ENCODE data around the gene ERMARD. TPM values are rescaled to one million over a fixed set of nuclear protein-coding genes. Genes with fewer than 3 reads are reported as not detected.

ERMARD gene
- total RNA-seq, 1 experiment from 2014 or later = 13.6 TPM

- no peaks in the 10 kb centered on the region for H3K27me3 ChIP-seq (ENCODE audit: insufficient read depth, low read length)
- H3K18ac ChIP-seq (ENCODE audit: insufficient read length, low read depth, low read length) = no peak overlapping the region
- no peak overlapping the region for H4K5ac ChIP-seq (ENCODE audit: insufficient read length, low read depth, low read length)
- H3K4me1 Mint-ChIP-seq = peaks cover 24 to 27% of the 10 kb centered on the region in 2 experiments
- H2AK5ac ChIP-seq (ENCODE audit: insufficient read length, low read length) = no peak overlapping the region
- no peaks in the 10 kb centered on the region for H4K20me1 ChIP-seq (ENCODE audit: control insufficient read depth, insufficient read depth, insufficient read length)
- H2AFZ ChIP-seq (ENCODE audit: low read length) = no peak overlapping the region
- H3K56ac ChIP-seq (ENCODE audit: insufficient read length, low read depth, low read length) = no peak overlapping the region
- WGBS (ENCODE audit: extremely low coverage, insufficient read length, low lambda C conversion rate) = no CpG with 5 or more reads among the region's 22 CpGs
- peak overlapping the region; percentile 73 for H3K9ac ChIP-seq (ENCODE audit: extremely low read depth, insufficient read length, low read length)
- H3K79me1 ChIP-seq (ENCODE audit: insufficient read depth, low read depth, low read length, poor library complexity, severe bottlenecking) = no peaks in the 10 kb centered on the region
- peaks cover 18% of the 10 kb centered on the region for H3K23me2 ChIP-seq (ENCODE audit: insufficient read length, low read depth, low read length, poor library complexity, severe bottlenecking)
- H3K23ac ChIP-seq (ENCODE audit: insufficient read length, low read depth, low read length) = no peak overlapping the region
- TF ChIP-seq CTCF (conservative IDR thresholded peaks at IDR 0.05) = no peak
- peak overlapping the region in 1 of 3 experiments; percentile 19; a peak in 2 of 7 replicates for H3K27ac Mint-ChIP-seq
- no peak overlapping the region for H2BK20ac ChIP-seq (ENCODE audit: low read depth, low read length, poor library complexity, severe bottlenecking)
- H3K4ac ChIP-seq (ENCODE audit: low read depth, low read length) = no peak overlapping the region
- H2BK5ac ChIP-seq (ENCODE audit: insufficient read length, low read length) = no peak overlapping the region
- H2BK12ac ChIP-seq (ENCODE audit: insufficient read length, low read depth, low read length) = no peak overlapping the region
- no peaks in the 10 kb centered on the region; a peak in 2 of 5 replicates for H3K9me3 Mint-ChIP-seq
- peak overlapping the region; percentile 98 for H3K4me2 ChIP-seq (ENCODE audit: insufficient read depth, insufficient read length, low read length)
- H3K9me3 ChIP-seq (ENCODE audit: control insufficient read depth, low read depth, low read length) = no peaks in the 10 kb centered on the region
- peak overlapping the region; percentile 82 to 91 for H3K4me3 Mint-ChIP-seq
- no peaks in the 10 kb centered on the region; the same call in 1 of the 2 replicates for H3K4me1 ChIP-seq (ENCODE audit: insufficient read depth, low read length)
- no peak overlapping the region for H3K14ac ChIP-seq (ENCODE audit: insufficient read depth, low read length)
- H3K27ac ChIP-seq (ENCODE audit: insufficient read length, low read depth, low read length) = no peak overlapping the region
- no peak overlapping the region for H4K91ac ChIP-seq (ENCODE audit: insufficient read length, low read depth, low read length)
- DNase-seq = peak; percentile 34
- H3T11ph ChIP-seq (ENCODE audit: low read length) = no peak overlapping the region
- H2BK120ac ChIP-seq (ENCODE audit: low read depth, low read length, poor library complexity, severe bottlenecking) = no peak overlapping the region
- peaks cover 4% of the 10 kb centered on the region; the same call in 1 of the 2 replicates for H3K27me3 Mint-ChIP-seq (ENCODE audit: low read depth)
- H3K36me3 Mint-ChIP-seq (ENCODE audit: insufficient read depth in 1 of 3, low read depth in 3 of 3) = peaks cover 0 to 23% (median 11%) of the 10 kb centered on the region in 3 experiments; a peak in 5 of 7 replicates
- peaks cover 4% of the 10 kb centered on the region; the same call in 1 of the 2 replicates for H3K79me2 ChIP-seq (ENCODE audit: insufficient read depth, low read length)
- no peak overlapping the region for H4K8ac ChIP-seq (replicated peaks; ENCODE audit: insufficient read length, low read depth, low read length)
- no peak overlapping the region for H2BK15ac ChIP-seq (ENCODE audit: low read depth, low read length)
Observed at GRCh38 chr6:169722362-169723199, 28.8 kb upstream of the ERMARD start.
